Large intestine (tissue), 3 donors: ENCODE results near the gene CMIP. TPM values are rescaled to one million over a fixed set of nuclear protein-coding genes. Genes with fewer than 3 reads are reported as not detected.

Experiments used
- DNase-seq, 2 donors: peaks; one replicate each; pipeline versions ENCODE4 v3.0.0 to v3.0.0-alpha.2; 2013
- H3K27ac ChIP-seq: one replicate; pipeline ENCODE4 v1.5.1; 2013; ENCODE audit warnings: low read length
- H3K27me3 ChIP-seq: 2 replicates; pipeline ENCODE4 v1.6.1; 2013; ENCODE audit warnings: low read length; ENCODE audit not compliant: control insufficient read depth, insufficient read depth
- H3K36me3 ChIP-seq: 2 replicates; pipeline ENCODE4 v1.6.1; 2013; ENCODE audit warnings: low read length; ENCODE audit not compliant: control insufficient read depth, insufficient read depth
- H3K4me1 ChIP-seq: one replicate; pipeline ENCODE4 v1.6.1; 2013; ENCODE audit warnings: low read length; ENCODE audit not compliant: control insufficient read depth, insufficient read depth
- H3K4me3 ChIP-seq: one replicate; pipeline ENCODE4 v1.5.1; 2013; ENCODE audit warnings: low read length
- H3K9me3 ChIP-seq: one replicate; pipeline ENCODE4 v1.6.1; 2013; ENCODE audit warnings: mild to moderate bottlenecking, low read depth, low read length, moderate library complexity; ENCODE audit not compliant: control insufficient read depth
- WGBS: methylation state at CpG from one replicate; pipeline ENCODE4 v1.1.5; 2013; ENCODE audit warnings: low lambda C conversion rate; ENCODE audit not compliant: insufficient coverage; 5-methylcytosine and 5-hydroxymethylcytosine counted together
- polyA plus RNA-seq: library from polyadenylated mRNA; unstranded; fragments of 120-200 nt; gene quantifications from one replicate; pipeline ENCODE4 v1.2.1, GENCODE V29; 2013

CMIP gene
- polyA plus RNA-seq, 1 donor, result 64.5 TPM

DNA sequence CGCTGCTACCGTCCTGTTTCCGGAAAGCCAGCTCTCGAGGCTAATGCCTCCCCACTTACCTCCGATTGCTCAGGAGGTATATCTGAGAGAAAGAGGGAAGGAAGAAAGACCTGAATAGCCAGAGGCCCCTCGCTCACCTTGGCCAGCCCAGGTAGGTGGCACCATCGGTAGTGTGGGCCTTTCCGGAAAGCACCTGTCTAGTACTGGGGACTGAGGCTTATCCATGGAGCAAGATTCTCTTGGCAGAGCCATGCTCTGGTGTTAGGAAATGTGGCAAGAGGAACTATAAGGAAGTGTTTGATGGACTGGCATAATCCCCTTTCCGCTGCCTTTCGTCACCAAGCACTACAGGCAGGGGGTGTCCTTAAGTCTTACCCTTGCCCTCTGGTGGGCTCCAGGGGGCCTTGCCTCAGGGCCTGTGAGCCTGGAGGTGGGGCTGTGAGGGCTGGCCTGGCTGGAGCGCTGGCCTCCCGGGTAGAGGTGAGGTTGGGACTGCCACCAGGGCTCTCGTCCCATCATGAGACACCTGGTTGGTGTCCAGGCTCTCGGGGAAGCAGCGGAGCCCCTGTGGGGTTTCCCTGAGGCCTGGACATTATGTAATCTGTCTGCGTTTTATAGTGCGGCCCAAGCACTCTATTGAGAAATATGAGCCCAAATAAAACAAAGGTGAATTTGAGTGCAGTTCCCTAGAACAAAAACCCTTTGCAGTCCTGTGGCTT is 2.9 kb downstream of the CMIP start:
- H3K4me1 ChIP-seq, result peaks cover 58% of the 10 kb centered on the region

DNA sequence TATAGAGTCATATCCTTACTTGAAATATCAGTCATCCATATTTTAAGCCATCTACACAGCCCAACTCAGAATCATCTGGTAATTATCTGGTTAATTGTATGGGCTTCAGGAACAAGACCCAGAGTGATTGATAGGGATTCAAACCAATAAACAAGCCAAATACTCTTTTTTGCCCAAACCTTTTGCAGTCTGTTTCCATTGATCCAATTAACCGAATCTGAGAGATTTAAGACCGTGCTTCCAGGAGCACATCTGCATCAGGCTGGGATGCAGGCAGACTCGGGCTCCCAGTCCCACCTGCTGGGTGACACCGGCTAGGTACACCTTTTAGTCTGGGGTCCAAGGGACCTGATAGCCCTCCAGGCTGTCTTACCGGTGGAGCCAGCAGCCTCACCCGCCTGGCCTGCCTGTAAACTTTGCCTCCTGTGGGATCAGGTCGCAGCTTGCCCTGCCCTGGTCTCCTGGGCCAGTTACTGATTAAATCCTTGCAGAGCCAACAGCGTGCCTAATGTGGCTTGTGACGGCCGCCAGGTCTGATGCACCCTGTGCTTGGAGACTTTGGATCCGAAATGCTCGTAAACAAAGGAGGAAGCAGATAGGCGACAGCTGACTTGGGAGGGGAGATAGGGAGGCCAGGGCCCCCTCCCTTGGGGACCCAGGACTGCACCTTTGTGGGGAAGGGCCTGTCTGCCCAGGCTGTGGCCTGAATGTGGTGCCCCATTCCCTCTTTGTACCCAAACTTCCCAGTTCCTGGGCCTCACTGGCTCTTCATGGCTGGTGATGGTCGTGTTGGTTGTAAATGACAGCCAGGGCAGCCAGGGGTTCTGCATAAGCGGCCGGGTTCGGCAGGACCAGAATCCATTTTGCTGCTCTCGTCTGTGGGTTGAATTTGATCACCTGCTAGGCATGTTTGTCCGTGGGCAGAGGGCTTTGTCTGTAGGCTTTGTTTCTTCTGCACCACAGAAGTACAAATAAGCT is 3.8 kb downstream of the CMIP start:
- DNase-seq, result peak; percentile 97 to 99
- Histone ChIP-seq H3K4me1 (peaks cover 64% of the 10 kb centered on the region), H3K27ac (peak overlapping the region; percentile 98), H3K27me3 (no peaks in the 10 kb centered on the region), H3K36me3 (no peaks in the 10 kb centered on the region), H3K4me3 (peak overlapping the region; percentile 80), H3K9me3 (no peaks in the 10 kb centered on the region)
- WGBS, result 35% methylated on average over 4 of the region's 19 CpGs

More for the DNA sequence above, 2.9 kb downstream of the CMIP start:
- no peaks in the 10 kb centered on the region for H3K36me3 ChIP-seq
- no peaks in the 10 kb centered on the region for H3K27me3 ChIP-seq
- no peaks in the 10 kb centered on the region for H3K9me3 ChIP-seq
- peak overlapping the region; percentile 98 for H3K27ac ChIP-seq
- DNase-seq, result peak; percentile 66 to 81
- no CpG with 5 or more reads among the region's 17 CpGs for WGBS
- peak overlapping the region; percentile 80 for H3K4me3 ChIP-seq

DNA sequence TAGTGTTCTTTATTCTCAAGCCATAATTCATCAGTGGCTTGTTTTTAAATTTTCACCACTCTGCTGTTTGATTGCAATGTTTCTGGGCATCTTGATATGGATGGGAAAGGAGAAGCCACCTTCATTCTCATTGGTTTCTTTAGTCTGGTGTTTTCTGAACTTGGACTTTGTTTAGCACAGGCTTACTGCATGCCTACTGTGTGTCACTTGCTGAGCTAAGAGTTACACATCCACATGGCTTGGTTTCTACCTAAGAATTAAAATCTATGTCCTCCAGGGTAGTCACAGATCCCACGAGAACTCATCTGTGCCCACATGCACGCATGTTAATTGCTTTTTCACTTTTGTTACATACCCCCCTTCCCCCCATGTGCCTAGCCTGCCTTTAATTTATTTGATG is 4.6 kb downstream of the CMIP start:
- no peaks in the 10 kb centered on the region for H3K9me3 ChIP-seq
- no peaks in the 10 kb centered on the region for H3K27me3 ChIP-seq
- H3K4me3 ChIP-seq, result no peak overlapping the region
- peak in 1 of 2 donors; percentile 39 for DNase-seq
- no peaks in the 10 kb centered on the region for H3K36me3 ChIP-seq
- peaks cover 66% of the 10 kb centered on the region for H3K4me1 ChIP-seq
- WGBS, result 60% methylated on average over 1 of the region's 2 CpGs
- peak overlapping the region; percentile 98 for H3K27ac ChIP-seq

DNA sequence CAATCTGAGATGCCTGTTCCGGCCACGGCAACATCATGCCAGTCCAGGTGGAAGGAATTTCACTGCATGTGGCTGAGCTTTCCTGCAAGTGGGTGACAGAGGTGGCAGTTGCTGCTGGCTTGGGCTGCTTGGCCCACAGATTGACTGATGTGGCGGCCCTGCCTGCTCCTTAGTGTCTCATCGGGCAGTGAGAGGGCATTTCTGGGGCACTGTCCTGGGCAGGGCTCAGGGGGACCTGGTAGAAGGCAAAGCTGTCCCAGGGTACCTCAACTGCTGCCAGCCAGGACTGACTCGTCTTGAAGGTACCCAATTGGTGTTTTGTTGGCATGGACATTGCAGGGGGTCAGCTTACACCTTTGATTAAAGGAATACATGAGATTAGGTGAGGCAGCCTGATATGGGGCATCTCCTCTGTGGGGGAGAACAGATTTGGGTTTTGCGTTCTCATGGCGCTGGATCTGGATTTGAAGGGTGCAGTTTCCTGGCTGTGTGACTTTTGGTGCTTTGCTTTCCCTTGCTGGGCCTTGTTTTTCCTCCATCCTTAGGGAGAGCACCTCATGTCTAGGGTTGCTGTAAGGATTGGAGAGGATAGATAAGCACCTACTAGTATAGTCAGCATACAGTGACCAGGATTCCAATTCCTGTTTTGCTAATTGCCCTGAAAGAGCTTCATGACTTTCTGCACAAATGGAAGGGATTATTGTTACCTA is 5.4 kb downstream of the CMIP start:
- H3K36me3 ChIP-seq, result no peaks in the 10 kb centered on the region
- WGBS, result 86% methylated on average over 1 of the region's 7 CpGs
- H3K27me3 ChIP-seq, result no peaks in the 10 kb centered on the region
- DNase-seq, result no peak
- H3K9me3 ChIP-seq, result no peaks in the 10 kb centered on the region
- H3K4me3 ChIP-seq, result no peak overlapping the region
- peak overlapping the region; percentile 98 for H3K27ac ChIP-seq
- H3K4me1 ChIP-seq, result peaks cover 66% of the 10 kb centered on the region

DNA sequence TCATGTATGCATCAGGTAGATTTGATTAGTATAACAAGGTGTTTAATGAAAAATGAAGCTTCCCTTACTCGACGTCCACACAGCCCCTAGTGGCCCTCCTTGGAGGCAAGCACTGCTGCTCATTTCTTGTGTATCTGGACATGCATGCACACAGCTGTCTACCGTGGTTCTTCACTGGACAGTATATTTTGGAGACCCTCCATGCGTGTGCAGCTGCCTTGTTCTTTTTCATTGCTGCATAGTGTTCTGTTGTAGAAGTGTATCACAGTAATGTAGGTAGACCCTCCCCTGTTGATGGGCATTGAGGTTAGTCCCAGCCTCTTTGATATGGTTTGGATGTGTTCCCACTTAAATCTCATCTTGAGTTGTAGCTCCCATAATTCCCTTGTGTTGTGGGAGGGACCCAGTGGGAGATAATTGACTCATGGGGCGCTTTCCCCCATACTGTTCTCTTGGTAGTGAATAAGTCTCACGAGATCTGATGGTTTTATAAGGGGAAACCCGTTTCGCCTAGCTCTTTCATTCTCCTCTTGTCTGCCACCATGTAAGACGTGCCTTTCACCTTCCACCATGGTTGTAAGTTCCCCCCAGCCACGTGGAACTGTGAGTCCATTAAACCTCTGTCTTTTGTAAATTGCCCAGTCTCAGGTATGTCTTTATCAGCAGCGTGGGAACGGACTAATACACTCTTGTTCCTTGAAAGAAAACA is 6.3 kb downstream of the CMIP start:
- no peaks in the 10 kb centered on the region for H3K9me3 ChIP-seq
- no CpG with 5 or more reads among the region's 12 CpGs for WGBS
- no peak for DNase-seq
- peak overlapping the region; percentile 98 for H3K27ac ChIP-seq
- H3K4me1 ChIP-seq, result peaks cover 74% of the 10 kb centered on the region
- no peaks in the 10 kb centered on the region for H3K27me3 ChIP-seq
- H3K4me3 ChIP-seq, result no peak overlapping the region
- H3K36me3 ChIP-seq, result no peaks in the 10 kb centered on the region

DNA sequence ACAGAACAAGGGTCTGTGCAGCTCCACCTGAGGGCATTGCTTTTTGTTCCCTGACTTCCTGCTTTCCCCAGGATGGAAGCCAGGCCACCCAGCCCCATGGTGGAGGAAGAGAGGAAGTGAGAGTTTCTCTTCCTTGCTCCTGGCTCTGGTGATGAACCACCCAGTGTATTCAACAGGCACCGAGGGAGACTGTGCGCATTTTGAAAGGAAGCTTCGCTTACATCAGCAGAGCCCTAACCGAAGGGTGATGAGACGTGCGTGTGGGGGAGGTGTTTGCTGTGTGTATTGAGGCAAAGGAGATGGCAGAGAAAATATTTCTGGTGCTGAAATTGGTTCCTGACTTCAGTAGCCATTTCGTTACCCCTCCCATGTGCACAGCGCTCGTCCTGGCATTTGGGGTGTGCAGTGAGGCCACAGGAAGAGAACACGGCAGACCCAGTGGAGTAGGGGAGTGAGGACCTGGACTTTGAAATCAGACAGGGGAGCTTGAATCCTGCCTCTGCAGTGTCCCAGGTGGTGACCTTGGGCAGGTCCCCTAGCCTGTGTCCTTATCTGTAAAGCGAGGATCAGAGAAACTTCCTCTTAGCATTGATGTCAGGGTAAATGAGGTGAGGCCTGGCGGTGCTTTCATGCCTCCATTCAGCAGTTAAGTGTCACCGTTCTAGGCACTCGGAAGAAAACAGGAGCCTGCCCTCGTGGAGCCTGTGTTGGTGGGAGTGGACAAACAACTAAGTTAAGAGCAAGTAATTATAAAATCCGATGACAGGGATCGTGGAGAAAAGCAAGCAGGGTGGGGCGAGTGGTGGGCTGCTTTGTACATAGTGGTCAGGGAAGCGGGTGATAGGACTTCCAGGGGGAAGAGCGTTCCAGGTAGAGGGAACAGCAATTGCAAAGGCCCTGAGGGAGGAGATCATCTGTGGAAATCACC is 7.4 kb downstream of the CMIP start:
- H3K4me1 ChIP-seq, result peaks cover 85% of the 10 kb centered on the region
- H3K9me3 ChIP-seq, result no peaks in the 10 kb centered on the region
- H3K27ac ChIP-seq, result peak overlapping the region; percentile 98
- H3K27me3 ChIP-seq, result no peaks in the 10 kb centered on the region
- H3K4me3 ChIP-seq, result no peak overlapping the region
- H3K36me3 ChIP-seq, result no peaks in the 10 kb centered on the region
- peak; percentile 76 to 88 for DNase-seq
- 28% methylated on average over 2 of the region's 20 CpGs for WGBS

DNA sequence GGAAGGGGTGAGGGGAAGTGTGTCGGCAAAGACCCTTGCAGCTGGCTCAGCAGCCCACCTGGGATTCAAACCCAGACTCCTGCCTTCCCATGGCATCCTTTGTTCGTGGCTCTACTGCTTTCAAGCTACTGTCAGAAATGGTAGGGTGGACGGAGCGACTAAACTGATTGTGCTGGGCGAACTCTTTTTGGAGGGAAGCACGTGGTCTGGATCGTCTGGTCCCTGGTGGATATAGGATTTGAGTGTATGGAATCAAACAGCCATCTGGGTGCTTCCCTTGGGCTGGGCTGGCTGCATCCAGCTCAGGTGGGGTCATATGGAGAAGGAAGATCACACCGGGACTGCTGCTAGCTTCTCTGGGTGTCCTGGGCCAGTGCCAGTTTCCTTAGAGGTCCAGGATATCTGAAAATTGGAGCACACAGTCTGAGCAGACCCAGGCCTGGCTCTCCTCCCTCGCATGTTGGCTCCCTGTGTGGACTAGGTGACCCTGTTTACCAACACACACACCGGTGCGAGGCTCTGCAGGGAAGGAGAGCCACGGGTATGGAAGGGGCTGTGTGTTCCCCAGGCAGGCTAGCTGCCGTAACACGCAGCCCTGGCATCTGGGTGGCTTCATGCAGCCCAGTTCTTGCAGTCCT is 8.6 kb downstream of the CMIP start:
- Histone ChIP-seq H3K27ac (peak overlapping the region; percentile 98), H3K4me3 (no peak overlapping the region), H3K4me1 (peaks cover 89% of the 10 kb centered on the region), H3K36me3 (no peaks in the 10 kb centered on the region), H3K9me3 (no peaks in the 10 kb centered on the region), H3K27me3 (no peaks in the 10 kb centered on the region)
- 80% methylated on average over 3 of the region's 14 CpGs for WGBS
- DNase-seq, result no peak

DNA sequence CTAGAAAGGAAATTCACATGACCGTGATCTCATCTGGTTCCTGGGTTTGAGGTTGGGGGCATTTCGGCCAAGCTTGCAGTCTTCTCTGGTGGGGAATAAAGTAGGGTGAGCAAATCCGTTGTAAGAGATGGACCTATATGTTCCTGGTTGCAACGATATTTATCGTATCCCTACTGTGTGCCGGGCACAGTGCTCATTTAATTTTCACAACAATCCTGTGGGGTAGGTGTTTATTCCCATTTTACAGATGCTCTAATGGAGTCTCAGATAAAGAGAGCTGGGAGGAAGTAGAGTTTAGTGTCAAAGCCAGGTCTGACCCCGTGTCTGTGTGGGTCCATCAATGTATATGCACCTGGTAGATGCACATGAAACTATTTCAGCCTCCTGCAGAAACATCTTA is 9.4 kb downstream of the CMIP start:
- Histone ChIP-seq H3K36me3 (peaks cover 3% of the 10 kb centered on the region), H3K27ac (no peak overlapping the region), H3K9me3 (no peaks in the 10 kb centered on the region), H3K4me3 (no peak overlapping the region), H3K4me1 (peaks cover 89% of the 10 kb centered on the region), H3K27me3 (no peaks in the 10 kb centered on the region)
- 100% methylated on average over 1 of the region's 7 CpGs for WGBS
- DNase-seq, result no peak

DNA sequence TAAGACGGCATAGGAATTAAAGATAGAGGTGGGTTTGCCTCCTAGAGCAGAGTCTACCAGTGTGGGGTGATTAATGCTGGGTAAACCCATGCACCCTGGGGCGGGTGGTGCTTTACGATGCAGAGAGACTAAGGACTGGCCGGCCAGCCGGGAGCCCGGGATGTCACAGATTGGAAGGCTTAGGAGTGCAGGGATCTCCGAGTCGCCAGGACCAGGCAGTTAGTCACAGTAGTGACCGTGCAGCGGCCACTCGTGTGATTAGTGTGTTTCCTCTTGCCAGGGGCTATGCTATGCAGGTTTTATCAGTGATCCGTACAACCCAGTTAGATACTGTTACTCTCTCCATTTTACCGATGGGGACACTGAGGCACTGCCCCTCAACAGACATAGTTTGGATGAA is 10.4 kb downstream of the CMIP start:
- no peak for DNase-seq
- WGBS, result no CpG with 5 or more reads among the region's 13 CpGs
- Histone ChIP-seq H3K27ac (no peak overlapping the region), H3K36me3 (peaks cover 6% of the 10 kb centered on the region), H3K4me1 (peaks cover 87% of the 10 kb centered on the region), H3K27me3 (no peaks in the 10 kb centered on the region), H3K4me3 (no peak overlapping the region), H3K9me3 (no peaks in the 10 kb centered on the region)
